ENCODE results near the gene FAU. TPM values are rescaled to one million over a fixed set of nuclear protein-coding genes. Genes with fewer than 3 reads are reported as not detected.

Gene FAU
- total and polyA plus RNA-seq, 2 of the 13 experiments (the other 11 are each of a cell fraction or from before 2014, with no cell fraction given): 374 to 869 TPM

- TF ChIP-seq BCL6 (CRISPR knock-in tag; IDR thresholded peaks at IDR 0.05) (0 out of 2 replicates have a peak, but pooled peaks have one; percentile 14), RXRA (CRISPR knock-in tag; IDR thresholded peaks at IDR 0.05) (peak; percentile 37; the same call in 1 of the 2 replicates), TCF7 (IDR thresholded peaks at IDR 0.05; ENCODE audit: low read depth) (no peak), POLR2A (IDR thresholded peaks at IDR 0.05; ENCODE audit: insufficient read depth in 1 of 2, low read depth in 2 of 2, low read length in 2 of 2) (peak in 1 of 2 experiments; percentile 92; a peak in 2 of 4 replicates), ATF6 (CRISPR knock-in tag; conservative IDR thresholded peaks at IDR 0.05) (no peak), JUND (CRISPR knock-in tag; IDR thresholded peaks at IDR 0.05) (no peak), E2F5 (CRISPR knock-in tag; conservative IDR thresholded peaks at IDR 0.05) (no peak), ZNF644 (CRISPR knock-in tag; IDR thresholded peaks at IDR 0.05; ENCODE audit: low read depth) (0 out of 2 replicates have a peak, but pooled peaks have one; percentile 11), ZNF788 (CRISPR knock-in tag; IDR thresholded peaks at IDR 0.05; ENCODE audit: borderline replicate concordance) (peak; percentile 91; the same call in 1 of the 2 replicates), CREM (IDR thresholded peaks at IDR 0.05) (peak; percentile 99), CREM (CRISPR knock-in tag; IDR thresholded peaks at IDR 0.05) (peak; percentile 82), ZKSCAN8 (CRISPR knock-in tag; IDR thresholded peaks at IDR 0.05; ENCODE audit: borderline replicate concordance) (no peak), ARNT2 (CRISPR knock-in tag; IDR thresholded peaks at IDR 0.05; ENCODE audit: low read depth) (no peak), TFDP1 (CRISPR knock-in tag; IDR thresholded peaks at IDR 0.05; ENCODE audit: borderline replicate concordance) (peak; percentile 80; the same call in 1 of the 2 replicates), ARID3A (IDR thresholded peaks at IDR 0.05; ENCODE audit: low read depth, low read length) (no peak), ARID4A (CRISPR knock-in tag; IDR thresholded peaks at IDR 0.05; ENCODE audit: borderline replicate concordance) (peak; percentile 94; the same call in 1 of the 2 replicates), ZNF670 (CRISPR knock-in tag; IDR thresholded peaks at IDR 0.05; ENCODE audit: borderline replicate concordance) (peak; percentile 85), FOXA1 (IDR thresholded peaks at IDR 0.05) (no peak), FOXA1 (CRISPR knock-in tag; IDR thresholded peaks at IDR 0.05) (peak; percentile 22), NR2F6 (IDR thresholded peaks at IDR 0.05) (no peak), NR2F6 (CRISPR knock-in tag; IDR thresholded peaks at IDR 0.05) (no peak)
These were observed at the start of gene FAU, which contains the start of gene MRPL49 (continued) for GRCh38 chr11:65121865-65122696.

All from HepG2 (cell line).